Measurements from ENCODE around the gene MFAP3. TPM values are rescaled to one million over a fixed set of nuclear protein-coding genes. Genes with fewer than 3 reads are reported as not detected.
"Not testable (repeated sequence)": the region's sequence is repeated elsewhere in the genome, so short reads cannot be mapped to it uniquely, and the experiment has no call there.

Gene MFAP3
- total RNA-seq, 2 donors from 2014 or later, result 18.0 to 19.3 TPM

- H3K9me3 ChIP-seq (ENCODE audit: control insufficient read depth, low read length, poor library complexity, severe bottlenecking), result no peaks in the 10 kb centered on the region
- peak overlapping the region; percentile 87 for H3K27ac Mint-ChIP-seq
- peak overlapping the region; percentile 69 for H3K4me3 Mint-ChIP-seq
- ATAC-seq, result peak; percentile 54
- DNase-seq, result no peak
- H3K4me1 Mint-ChIP-seq, result peaks cover 26% of the 10 kb centered on the region
- H3K27me3 Mint-ChIP-seq, result no peaks in the 10 kb centered on the region
- peaks cover 4% of the 10 kb centered on the region for H3K36me3 Mint-ChIP-seq (ENCODE audit: low read depth)
Measured at GRCh38 chr5:154059039-154059430, 20.3 kb downstream of the MFAP3 start.

- DNase-seq, result no peak
- H3K4me1 Mint-ChIP-seq, result peaks cover 25% of the 10 kb centered on the region
- peak; percentile 80 for ATAC-seq
- H3K36me3 Mint-ChIP-seq (ENCODE audit: low read depth), result peaks cover 4% of the 10 kb centered on the region
- H3K27me3 Mint-ChIP-seq, result no peaks in the 10 kb centered on the region
- H3K4me3 Mint-ChIP-seq, result peak overlapping the region; percentile 53
- H3K27ac Mint-ChIP-seq, result peak overlapping the region; percentile 87
- no peaks in the 10 kb centered on the region for H3K9me3 ChIP-seq (ENCODE audit: control insufficient read depth, low read length, poor library complexity, severe bottlenecking)
Measured at GRCh38 chr5:154059583-154059982, 20.8 kb downstream of the MFAP3 start.

- DNase-seq (no peak), ATAC-seq (no peak)
- peak overlapping the region; percentile 87 for H3K27ac Mint-ChIP-seq
- no peak overlapping the region for H3K4me3 Mint-ChIP-seq
- H3K27me3 Mint-ChIP-seq, result no peaks in the 10 kb centered on the region
- H3K4me1 Mint-ChIP-seq, result peaks cover 26% of the 10 kb centered on the region
- peaks cover 2% of the 10 kb centered on the region for H3K36me3 Mint-ChIP-seq (ENCODE audit: low read depth)
- H3K9me3 ChIP-seq (ENCODE audit: control insufficient read depth, low read length, poor library complexity, severe bottlenecking), result no peaks in the 10 kb centered on the region
Measured at GRCh38 chr5:154060606-154061005, 21.8 kb downstream of the MFAP3 start.

GRCh38 chr5:154063372-154063771, 24.6 kb downstream of the MFAP3 start:
- DNase-seq, result no peak
- no peak for ATAC-seq
- Mint-ChIP-seq H3K4me1 (peaks cover 18% of the 10 kb centered on the region), H3K36me3 (ENCODE audit: low read depth) (peaks cover 2% of the 10 kb centered on the region), H3K27me3 (no peaks in the 10 kb centered on the region), H3K4me3 (no peak overlapping the region), H3K27ac (no peak overlapping the region)
- no peaks in the 10 kb centered on the region for H3K9me3 ChIP-seq (ENCODE audit: control insufficient read depth, low read length, poor library complexity, severe bottlenecking)

GRCh38 chr5:154065971-154066370, 27.2 kb downstream of the MFAP3 start:
- DNase-seq, result no peak

GRCh38 chr5:154069854-154070253, 31.1 kb downstream of the MFAP3 start:
- peaks cover 16% of the 10 kb centered on the region for H3K27me3 Mint-ChIP-seq
- H3K27ac Mint-ChIP-seq, result peak overlapping the region; percentile 57
- not testable (repeated sequence) for H3K9me3 ChIP-seq (ENCODE audit: control insufficient read depth, low read length, poor library complexity, severe bottlenecking); ATAC-seq; H3K4me3 Mint-ChIP-seq; DNase-seq; H3K36me3 Mint-ChIP-seq (ENCODE audit: low read depth)
- H3K4me1 Mint-ChIP-seq, result peaks cover 11% of the 10 kb centered on the region

More at GRCh38 chr5:154065971-154066370, 27.2 kb downstream of the MFAP3 start:
- Mint-ChIP-seq H3K36me3 (ENCODE audit: low read depth) (peaks cover 2% of the 10 kb centered on the region), H3K27me3 (peaks cover 7% of the 10 kb centered on the region), H3K4me1 (peaks cover 2% of the 10 kb centered on the region), H3K4me3 (no peak overlapping the region), H3K27ac (no peak overlapping the region)
- ATAC-seq, result no peak
- H3K9me3 ChIP-seq (ENCODE audit: control insufficient read depth, low read length, poor library complexity, severe bottlenecking), result no peaks in the 10 kb centered on the region

- DNase-seq (no peak), ATAC-seq (no peak)
- H3K9me3 ChIP-seq (ENCODE audit: control insufficient read depth, low read length, poor library complexity, severe bottlenecking), result no peaks in the 10 kb centered on the region
- Mint-ChIP-seq H3K4me1 (peaks cover 17% of the 10 kb centered on the region), H3K4me3 (no peak overlapping the region), H3K27ac (peak overlapping the region; percentile 75), H3K27me3 (peaks cover 17% of the 10 kb centered on the region), H3K36me3 (ENCODE audit: low read depth) (peaks cover 4% of the 10 kb centered on the region)
Measured at GRCh38 chr5:154071799-154072413, 33.1 kb downstream of the MFAP3 start.

- Mint-ChIP-seq H3K4me1 (peaks cover 19% of the 10 kb centered on the region), H3K4me3 (no peak overlapping the region), H3K27ac (peak overlapping the region; percentile 75), H3K27me3 (peaks cover 22% of the 10 kb centered on the region), H3K36me3 (ENCODE audit: low read depth) (peaks cover 4% of the 10 kb centered on the region)
- ATAC-seq (peak; percentile 89), DNase-seq (peak; percentile 63 to 81 (median 66))
- no peaks in the 10 kb centered on the region for H3K9me3 ChIP-seq (ENCODE audit: control insufficient read depth, low read length, poor library complexity, severe bottlenecking)
Measured at GRCh38 chr5:154072414-154073171, 33.8 kb downstream of the MFAP3 start.

- peak overlapping the region; percentile 65 for H3K27ac Mint-ChIP-seq
- DNase-seq, result no peak
- ATAC-seq, result no peak
- peaks cover 15% of the 10 kb centered on the region for H3K27me3 Mint-ChIP-seq
- peaks cover 18% of the 10 kb centered on the region for H3K4me1 Mint-ChIP-seq
- no peaks in the 10 kb centered on the region for H3K9me3 ChIP-seq (ENCODE audit: control insufficient read depth, low read length, poor library complexity, severe bottlenecking)
- H3K4me3 Mint-ChIP-seq, result no peak overlapping the region
- peaks cover 3% of the 10 kb centered on the region for H3K36me3 Mint-ChIP-seq (ENCODE audit: low read depth)
Measured at GRCh38 chr5:154076240-154076922, 37.6 kb downstream of the MFAP3 start.

- no peak overlapping the region for H3K4me3 Mint-ChIP-seq
- no peak overlapping the region for H3K27ac Mint-ChIP-seq
- peaks cover 6% of the 10 kb centered on the region for H3K27me3 Mint-ChIP-seq
- no peaks in the 10 kb centered on the region for H3K9me3 ChIP-seq (ENCODE audit: control insufficient read depth, low read length, poor library complexity, severe bottlenecking)
- ATAC-seq (no peak), DNase-seq (no peak)
- peaks cover 2% of the 10 kb centered on the region for H3K36me3 Mint-ChIP-seq (ENCODE audit: low read depth)
- peaks cover 8% of the 10 kb centered on the region for H3K4me1 Mint-ChIP-seq
Measured at GRCh38 chr5:154077696-154078095, 38.9 kb downstream of the MFAP3 start.

GRCh38 chr5:154078272-154078671, 39.5 kb downstream of the MFAP3 start:
- peaks cover 8% of the 10 kb centered on the region for H3K4me1 Mint-ChIP-seq

GRCh38 chr5:154081246-154081645, 42.5 kb downstream of the MFAP3 start:
- Mint-ChIP-seq H3K27ac (no peak overlapping the region), H3K4me1 (peaks cover 7% of the 10 kb centered on the region), H3K36me3 (ENCODE audit: low read depth) (peaks cover 4% of the 10 kb centered on the region), H3K27me3 (peaks cover 10% of the 10 kb centered on the region), H3K4me3 (no peak overlapping the region)
- no peak for ATAC-seq
- H3K9me3 ChIP-seq (ENCODE audit: control insufficient read depth, low read length, poor library complexity, severe bottlenecking), result no peaks in the 10 kb centered on the region
- no peak for DNase-seq

More at GRCh38 chr5:154078272-154078671, 39.5 kb downstream of the MFAP3 start:
- no peak for DNase-seq
- no peak for ATAC-seq
- no peaks in the 10 kb centered on the region for H3K9me3 ChIP-seq (ENCODE audit: control insufficient read depth, low read length, poor library complexity, severe bottlenecking)
- H3K27ac Mint-ChIP-seq, result no peak overlapping the region
- peaks cover 5% of the 10 kb centered on the region for H3K27me3 Mint-ChIP-seq
- H3K36me3 Mint-ChIP-seq (ENCODE audit: low read depth), result peaks cover 2% of the 10 kb centered on the region
- H3K4me3 Mint-ChIP-seq, result no peak overlapping the region

GRCh38 chr5:154084062-154084639, 45.4 kb downstream of the MFAP3 start:
- H3K4me3 Mint-ChIP-seq, result no peak overlapping the region
- DNase-seq, result no peak
- H3K4me1 Mint-ChIP-seq, result peaks cover 4% of the 10 kb centered on the region
- no peak overlapping the region for H3K27ac Mint-ChIP-seq
- no peaks in the 10 kb centered on the region for H3K9me3 ChIP-seq (ENCODE audit: control insufficient read depth, low read length, poor library complexity, severe bottlenecking)
- peaks cover 3% of the 10 kb centered on the region for H3K36me3 Mint-ChIP-seq (ENCODE audit: low read depth)
- ATAC-seq, result no peak
- peaks cover 10% of the 10 kb centered on the region for H3K27me3 Mint-ChIP-seq
